Esophagus squamous epithelium (tissue), 4 donors: ENCODE data around the gene NBPF6.
"Not testable (repeated sequence)": the region's sequence is repeated elsewhere in the genome, so short reads cannot be mapped to it uniquely, and the experiment has no call there.

Experiments
- POLR2A ChIP-seq, 4 donors: fragments of 450-650 bp; IDR thresholded peaks; one replicate each; pipeline ENCODE4 v1.6.1; 2017; ENCODE audit warnings: antibody characterized with exemption in 4 of 4, mild to moderate bottlenecking in 4 of 4, moderate library complexity in 3 of 4
- TF ChIP-seq, protein P1 (sequence below), 6 experiments: fragments of 450-650 bp in 4 of 6; fragments of 200-600 bp in 2 of 6; sonication (generic) in 2 of 6; IDR thresholded peaks; one replicate each; pipeline ENCODE4 v1.5.1; 2016 to 2019; ENCODE audit warnings: antibody characterized with exemption in 6 of 6, mild to moderate bottlenecking in 4 of 6, moderate library complexity in 4 of 6

DNA sequence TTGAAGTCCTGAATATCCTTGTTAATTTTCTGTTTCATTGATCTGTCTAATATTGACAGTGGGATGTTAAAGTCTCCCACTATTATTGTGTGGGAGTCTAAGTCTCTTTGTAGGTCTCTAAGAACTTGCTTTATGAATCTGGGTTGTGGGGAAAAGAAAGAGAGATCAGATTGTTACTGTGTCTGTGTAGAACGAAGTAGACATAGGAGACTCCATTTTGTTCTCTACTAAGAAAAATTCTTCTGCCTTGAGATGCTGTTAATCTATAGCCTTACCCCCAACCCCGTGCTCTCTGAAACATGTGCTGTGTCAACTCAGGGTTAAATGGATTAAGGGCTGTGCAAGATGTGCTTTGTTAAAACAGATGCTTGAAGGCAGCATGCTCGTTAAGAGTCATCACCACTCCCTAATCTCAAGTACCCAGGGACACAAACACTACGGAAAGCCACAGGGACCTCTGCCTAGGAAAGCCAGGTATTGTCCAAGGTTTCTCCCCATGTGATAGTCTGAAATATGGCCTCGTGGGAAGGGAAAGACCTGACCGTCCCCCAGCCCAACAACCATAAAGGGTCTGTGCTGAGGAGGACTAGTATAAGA is 67.3 kb downstream of the NBPF6 start:
- not testable (repeated sequence) for TF ChIP-seq POLR2A (IDR thresholded peaks at IDR 0.05)
- TF ChIP-seq, protein P1, sequence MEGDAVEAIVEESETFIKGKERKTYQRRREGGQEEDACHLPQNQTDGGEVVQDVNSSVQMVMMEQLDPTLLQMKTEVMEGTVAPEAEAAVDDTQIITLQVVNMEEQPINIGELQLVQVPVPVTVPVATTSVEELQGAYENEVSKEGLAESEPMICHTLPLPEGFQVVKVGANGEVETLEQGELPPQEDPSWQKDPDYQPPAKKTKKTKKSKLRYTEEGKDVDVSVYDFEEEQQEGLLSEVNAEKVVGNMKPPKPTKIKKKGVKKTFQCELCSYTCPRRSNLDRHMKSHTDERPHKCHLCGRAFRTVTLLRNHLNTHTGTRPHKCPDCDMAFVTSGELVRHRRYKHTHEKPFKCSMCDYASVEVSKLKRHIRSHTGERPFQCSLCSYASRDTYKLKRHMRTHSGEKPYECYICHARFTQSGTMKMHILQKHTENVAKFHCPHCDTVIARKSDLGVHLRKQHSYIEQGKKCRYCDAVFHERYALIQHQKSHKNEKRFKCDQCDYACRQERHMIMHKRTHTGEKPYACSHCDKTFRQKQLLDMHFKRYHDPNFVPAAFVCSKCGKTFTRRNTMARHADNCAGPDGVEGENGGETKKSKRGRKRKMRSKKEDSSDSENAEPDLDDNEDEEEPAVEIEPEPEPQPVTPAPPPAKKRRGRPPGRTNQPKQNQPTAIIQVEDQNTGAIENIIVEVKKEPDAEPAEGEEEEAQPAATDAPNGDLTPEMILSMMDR (IDR thresholded peaks at IDR 0.05), result not testable (repeated sequence)
